Activated CD8-positive, alpha-beta memory T cell treated with anti-CD3 and anti-CD28 coated beads for 4 hours (primary cell): ENCODE results near the gene AIF1L.
"Not testable (repeated sequence)": the region's sequence is repeated elsewhere in the genome, so short reads cannot be mapped to it uniquely, and the experiment has no call there.

Source experiments
- DNase-seq, 2 donors: peaks; one replicate each; pipeline ENCODE4 v3.0.0-alpha.2; 2020; ENCODE audit warnings: low read depth in 2 of 2

Gene AIF1L

GRCh38 chr9:131099102-131099606, 2.8 kb downstream of the AIF1L start:
- DNase-seq, result no peak

- not testable (repeated sequence) for DNase-seq
Observed at GRCh38 chr9:131099845-131100244, 3.5 kb downstream of the AIF1L start.

GRCh38 chr9:131100445-131100844, 4.1 kb downstream of the AIF1L start:
- no peak for DNase-seq

GRCh38 chr9:131101207-131101964, 5.1 kb downstream of the AIF1L start:
- no peak for DNase-seq

- DNase-seq, result no peak
Observed at GRCh38 chr9:131103024-131103423, 6.7 kb downstream of the AIF1L start.

GRCh38 chr9:131103535-131103934, 7.2 kb downstream of the AIF1L start:
- no peak for DNase-seq

- no peak for DNase-seq
Observed at GRCh38 chr9:131104016-131104740, 7.8 kb downstream of the AIF1L start.

- DNase-seq, result no peak
Observed at GRCh38 chr9:131105952-131106351, 9.6 kb downstream of the AIF1L start.

- no peak for DNase-seq
Observed at GRCh38 chr9:131107760-131108159, 11.4 kb downstream of the AIF1L start.

GRCh38 chr9:131111186-131111853, 15.0 kb downstream of the AIF1L start:
- no peak for DNase-seq

GRCh38 chr9:131111854-131112311, 15.6 kb downstream of the AIF1L start:
- no peak for DNase-seq

- no peak for DNase-seq
Observed at GRCh38 chr9:131112374-131113154, 16.2 kb downstream of the AIF1L start.

- no peak for DNase-seq
Observed at GRCh38 chr9:131113655-131114054, 17.3 kb downstream of the AIF1L start.

GRCh38 chr9:131114084-131114535, 17.8 kb downstream of the AIF1L start:
- DNase-seq, result no peak

- not testable (repeated sequence) for DNase-seq
Observed at GRCh38 chr9:131115360-131115742, 19.0 kb downstream of the AIF1L start.

- DNase-seq, result no peak
Observed at GRCh38 chr9:131116281-131117120, 20.2 kb downstream of the AIF1L start.

GRCh38 chr9:131117121-131117761, 20.9 kb downstream of the AIF1L start:
- no peak for DNase-seq

- no peak for DNase-seq
Observed at GRCh38 chr9:131117762-131118145, 21.4 kb downstream of the AIF1L start.

- no peak for DNase-seq
Observed at GRCh38 chr9:131119600-131119999, 23.3 kb downstream of the AIF1L start.

- DNase-seq, result no peak
Observed at GRCh38 chr9:131120620-131121228, 24.4 kb downstream of the AIF1L start.
